ENCODE data around the gene JARID2. TPM values are rescaled to one million over a fixed set of nuclear protein-coding genes. Genes with fewer than 3 reads are reported as not detected.

The JARID2 gene
- total RNA-seq, 2 experiments from 2014 or later = 25.4 to 25.5 TPM

DNA sequence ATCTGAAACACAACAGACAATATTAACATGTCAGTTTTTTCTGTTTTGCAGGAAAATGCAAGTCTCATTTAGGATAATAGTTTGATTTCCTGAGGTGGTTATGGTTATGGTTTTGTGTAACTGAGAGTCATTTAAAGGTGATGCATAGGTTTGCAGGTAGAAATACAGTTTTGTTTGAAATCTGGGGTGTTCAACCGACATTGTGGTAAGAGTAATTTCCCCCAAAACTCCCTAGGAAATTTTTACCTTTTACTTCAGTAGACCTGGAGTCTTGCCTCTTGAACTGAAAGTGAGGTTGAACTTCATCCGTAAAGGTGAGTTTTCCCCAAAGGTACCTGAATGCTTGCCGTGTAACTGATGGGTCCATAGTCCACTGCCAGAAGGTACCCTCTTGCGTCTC lies 71.4 kb downstream of the JARID2 start:
- POLR2A ChIA-PET = no interaction called here
- no peaks in the 10 kb centered on the region for H3K27me3 Mint-ChIP-seq
- ATAC-seq (peak; percentile 28), DNase-seq (no peak)
- H3K36me3 Mint-ChIP-seq (ENCODE audit: low read depth) = peaks cover 33% of the 10 kb centered on the region
- CTCF ChIA-PET = interaction anchor here (1.2 to 2.3 kb wide), 3 partner anchors 10 to 68 kb away, joined by 3 to 6 read pairs (median 4); no protein-coding TSS in a partner anchor
- H3K4me3 Mint-ChIP-seq = peak overlapping the region; percentile 51
- peak overlapping the region; percentile 79 for H3K27ac Mint-ChIP-seq
- H3K9me3 Mint-ChIP-seq = no peaks in the 10 kb centered on the region
- intact Hi-C loops (cut with micrococcal nuclease) = no loop called here
- peaks cover 94% of the 10 kb centered on the region for H3K4me1 Mint-ChIP-seq (ENCODE audit: low read depth)
- TF ChIP-seq, protein P1, sequence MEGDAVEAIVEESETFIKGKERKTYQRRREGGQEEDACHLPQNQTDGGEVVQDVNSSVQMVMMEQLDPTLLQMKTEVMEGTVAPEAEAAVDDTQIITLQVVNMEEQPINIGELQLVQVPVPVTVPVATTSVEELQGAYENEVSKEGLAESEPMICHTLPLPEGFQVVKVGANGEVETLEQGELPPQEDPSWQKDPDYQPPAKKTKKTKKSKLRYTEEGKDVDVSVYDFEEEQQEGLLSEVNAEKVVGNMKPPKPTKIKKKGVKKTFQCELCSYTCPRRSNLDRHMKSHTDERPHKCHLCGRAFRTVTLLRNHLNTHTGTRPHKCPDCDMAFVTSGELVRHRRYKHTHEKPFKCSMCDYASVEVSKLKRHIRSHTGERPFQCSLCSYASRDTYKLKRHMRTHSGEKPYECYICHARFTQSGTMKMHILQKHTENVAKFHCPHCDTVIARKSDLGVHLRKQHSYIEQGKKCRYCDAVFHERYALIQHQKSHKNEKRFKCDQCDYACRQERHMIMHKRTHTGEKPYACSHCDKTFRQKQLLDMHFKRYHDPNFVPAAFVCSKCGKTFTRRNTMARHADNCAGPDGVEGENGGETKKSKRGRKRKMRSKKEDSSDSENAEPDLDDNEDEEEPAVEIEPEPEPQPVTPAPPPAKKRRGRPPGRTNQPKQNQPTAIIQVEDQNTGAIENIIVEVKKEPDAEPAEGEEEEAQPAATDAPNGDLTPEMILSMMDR (IDR thresholded peaks at IDR 0.05) = no peak

DNA sequence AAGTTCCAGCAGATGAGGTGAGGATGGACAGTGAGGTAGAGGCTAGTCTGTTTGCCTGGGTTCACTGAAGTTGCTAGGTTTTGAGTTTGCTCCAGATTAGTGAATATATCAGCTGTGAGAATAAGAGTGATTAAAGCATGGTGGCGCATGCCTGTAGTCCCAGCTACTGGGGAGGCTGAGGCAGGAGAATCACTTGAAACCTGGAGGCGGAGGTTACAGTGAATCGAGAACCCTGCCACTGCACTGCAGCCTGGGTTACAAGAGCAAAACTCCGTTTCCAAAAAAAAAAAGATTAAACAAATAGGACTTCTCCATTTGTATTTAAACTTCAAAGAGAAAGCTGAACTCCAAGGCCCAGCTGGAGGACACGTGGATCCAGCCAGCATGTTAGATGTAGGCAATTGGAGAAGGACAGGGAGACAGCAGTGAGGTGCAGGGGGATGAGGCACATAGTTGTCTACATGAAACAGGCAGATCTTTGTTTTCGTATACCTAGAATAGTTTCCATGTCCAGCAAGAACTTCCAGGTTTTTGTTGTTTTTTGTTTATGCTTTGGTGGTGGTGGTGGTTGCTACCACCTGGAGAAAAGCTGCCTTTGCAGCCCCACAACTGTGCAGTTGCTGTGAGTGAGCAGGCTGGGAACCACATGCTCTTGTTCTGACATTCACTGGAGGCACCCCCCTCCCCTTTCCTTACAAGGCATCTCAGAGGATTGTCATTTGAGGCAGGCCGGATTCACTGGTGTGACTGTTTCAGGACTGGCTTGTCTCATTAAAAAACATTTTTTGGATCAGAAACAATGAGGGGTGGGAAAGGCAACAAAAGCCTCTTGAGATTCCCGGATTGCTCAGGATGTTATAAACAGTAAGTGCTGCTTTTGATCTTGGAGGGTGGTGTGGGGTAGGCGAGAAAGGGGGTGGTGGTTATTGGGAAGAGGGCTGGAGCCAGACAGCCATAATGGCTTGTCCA lies 72.3 kb downstream of the JARID2 start:
- intact Hi-C loops (cut with micrococcal nuclease) = no loop called here
- Mint-ChIP-seq H3K4me1 (ENCODE audit: low read depth) (peaks cover 94% of the 10 kb centered on the region), H3K27ac (peak overlapping the region; percentile 79), H3K4me3 (peak overlapping the region; percentile 51), H3K27me3 (no peaks in the 10 kb centered on the region), H3K9me3 (no peaks in the 10 kb centered on the region), H3K36me3 (ENCODE audit: low read depth) (peaks cover 30% of the 10 kb centered on the region)
- CTCF ChIA-PET = interaction anchor here (0.8 to 1.5 kb wide), 4 partner anchors 9 to 69 kb away, joined by 3 to 5 read pairs (median 3); no protein-coding TSS in a partner anchor
- POLR2A ChIA-PET = interaction anchor here (0.8 to 1.3 kb wide), 2 partner anchors 9 to 11 kb away, joined by 3 read pairs; no protein-coding TSS in a partner anchor
- ATAC-seq (peak; percentile 31), DNase-seq (peak; percentile 49)
- TF ChIP-seq, protein P1 (IDR thresholded peaks at IDR 0.05) = no peak

DNA sequence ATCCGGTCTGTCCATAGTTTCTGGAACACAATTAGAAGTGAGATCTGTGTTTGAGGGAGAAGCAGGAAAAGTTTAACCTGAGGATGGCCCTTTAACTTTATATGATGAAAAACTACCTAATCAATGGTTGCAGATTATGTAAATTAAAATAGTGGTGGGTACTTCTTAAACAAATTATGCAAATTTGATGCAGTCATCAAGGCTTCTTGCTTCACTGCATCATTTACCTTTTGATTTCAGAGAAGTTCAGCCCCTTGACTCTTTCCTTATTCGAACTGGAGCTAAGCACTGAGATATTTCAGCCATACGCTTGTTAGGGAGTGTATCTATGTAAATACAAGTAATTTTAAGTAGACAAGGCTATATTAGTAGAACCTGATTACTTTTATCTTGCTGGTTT lies 73.8 kb downstream of the JARID2 start:
- Mint-ChIP-seq H3K27me3 (no peaks in the 10 kb centered on the region), H3K4me1 (ENCODE audit: low read depth) (peaks cover 91% of the 10 kb centered on the region), H3K27ac (peak overlapping the region; percentile 79), H3K9me3 (peaks cover 1% of the 10 kb centered on the region), H3K4me3 (peak overlapping the region; percentile 15), H3K36me3 (ENCODE audit: low read depth) (peaks cover 34% of the 10 kb centered on the region)
- ChIA-PET POLR2A (interaction anchor here (0.6 to 1.0 kb wide), 2 partner anchors 13 to 26 kb away, joined by 3 read pairs; no protein-coding TSS in a partner anchor), CTCF (interaction anchor here (1.3 kb wide), 1 partner anchor 121 kb away, joined by 3 read pairs; no protein-coding TSS in a partner anchor)
- TF ChIP-seq, protein P1 (IDR thresholded peaks at IDR 0.05) = no peak
- intact Hi-C loops (cut with micrococcal nuclease) = no loop called here
- DNase-seq (no peak), ATAC-seq (no peak)

DNA sequence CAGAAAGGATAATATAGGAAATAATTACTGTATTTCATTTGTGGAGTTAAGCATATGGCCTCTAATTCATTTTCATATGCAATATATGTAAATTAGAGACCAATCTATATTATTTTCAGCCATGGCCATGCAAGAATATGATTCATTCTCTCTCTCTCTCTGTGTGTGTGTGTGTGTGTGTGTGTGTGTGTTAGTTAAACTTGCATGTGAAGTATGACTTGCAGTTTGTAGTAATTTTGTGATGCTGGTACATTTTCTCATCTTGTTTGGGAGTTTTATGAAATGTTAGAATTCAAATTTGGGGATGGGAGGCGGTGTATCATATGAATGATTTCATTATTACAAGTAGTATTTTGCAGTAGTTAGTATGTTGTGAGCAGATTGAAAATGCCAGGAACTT lies 74.8 kb downstream of the JARID2 start:
- TF ChIP-seq, protein P1 (IDR thresholded peaks at IDR 0.05) = no peak
- Mint-ChIP-seq H3K9me3 (peaks cover 1% of the 10 kb centered on the region), H3K4me3 (peak overlapping the region; percentile 26), H3K36me3 (ENCODE audit: low read depth) (peaks cover 35% of the 10 kb centered on the region), H3K27ac (peak overlapping the region; percentile 84), H3K4me1 (ENCODE audit: low read depth) (peaks cover 90% of the 10 kb centered on the region), H3K27me3 (no peaks in the 10 kb centered on the region)
- ChIA-PET POLR2A (no interaction called here), CTCF (interaction anchor here (1.3 kb wide), 2 partner anchors 120 kb away, joined by 3 to 4 read pairs; no protein-coding TSS in a partner anchor)
- DNase-seq = no peak
- intact Hi-C loops (cut with micrococcal nuclease) = no loop called here
- no peak for ATAC-seq
